OCI-LY7 (cell line): ENCODE measurements around the gene CYP46A1. TPM values are rescaled to one million over a fixed set of nuclear protein-coding genes. Genes with fewer than 3 reads are reported as not detected.

ENCODE experiments used
- BruUV-seq: library from RNA; stranded (reverse); fragments of 400-500 nt; replicated peaks from 2 replicates; lab custom pipeline; 2021; lab: Mats Ljungman, UMichigan
- CTCF ChIA-PET: fragments of 300-600 bp; sonication (Branson Sonifier 250); formaldehyde crosslinking; loops from one replicate; lab custom pipeline; 2022; ENCODE audit warnings: antibody characterized with exemption; ENCODE audit not compliant: unreplicated experiment; lab: Charles Lee
- POLR2A ChIA-PET: fragments of 300-600 bp; sonication (Branson Sonifier 250); formaldehyde crosslinking; loops from one replicate; lab custom pipeline; 2022; ENCODE audit warnings: antibody characterized with exemption; lab: Charles Lee
- DNase-seq: peaks from one replicate; pipeline ENCODE4 v3.0.0-alpha.2; 2015; ENCODE audit warnings: low spot score
- H2AFZ ChIP-seq: fragments of 200-600 bp; sonication (generic), shearing (Covaris generic); 2 replicates; pipeline ENCODE4 v1.6.1; 2014; ENCODE audit warnings: mild to moderate bottlenecking, antibody characterized with exemption, low read length, moderate library complexity
- H3K27ac ChIP-seq: fragments of 200-600 bp; sonication (generic); 2 replicates; pipeline ENCODE4 v1.5.1; 2014; ENCODE audit warnings: mixed run types, low read depth, mild to moderate bottlenecking, moderate library complexity, low read length, inconsistent platforms; ENCODE audit not compliant: poor library complexity, severe bottlenecking
- H3K36me3 ChIP-seq: fragments of 200-600 bp; sonication (generic); 2 replicates; pipeline ENCODE4 v1.6.1; 2014; ENCODE audit warnings: mild to moderate bottlenecking, antibody characterized with exemption, low read length, moderate library complexity, mixed read lengths; ENCODE audit not compliant: insufficient read depth
- H3K4me1 ChIP-seq: fragments of 200-600 bp; sonication (generic); 2 replicates; pipeline ENCODE4 v1.5.1; 2014; ENCODE audit warnings: mild to moderate bottlenecking, low read length; ENCODE audit not compliant: insufficient read depth, poor library complexity, severe bottlenecking
- H3K4me2 ChIP-seq: fragments of 200-600 bp; sonication (generic); 2 replicates; pipeline ENCODE4 v1.6.1; 2014; ENCODE audit warnings: mild to moderate bottlenecking, low read length
- H3K4me3 ChIP-seq: fragments of 200-600 bp; sonication (generic); 2 replicates; pipeline ENCODE4 v1.5.1; 2014; ENCODE audit warnings: mild to moderate bottlenecking, low read depth, low read length; ENCODE audit not compliant: poor library complexity, severe bottlenecking
- H3K79me2 ChIP-seq: fragments of 200-600 bp; sonication (generic); 2 replicates; pipeline ENCODE4 v1.6.1; 2016; ENCODE audit warnings: low read depth, mild to moderate bottlenecking, low read length, moderate library complexity, mixed read lengths; ENCODE audit not compliant: insufficient read depth
- H3K9me2 ChIP-seq: fragments of 200-600 bp; sonication (generic); 2 replicates; pipeline ENCODE4 v1.6.1; 2016; ENCODE audit warnings: mild to moderate bottlenecking, low read length, mixed read lengths; ENCODE audit not compliant: insufficient read depth
- H3K9me3 ChIP-seq: fragments of 200-600 bp; sonication (generic); 2 replicates; pipeline ENCODE4 v1.6.1; 2014; ENCODE audit warnings: mild to moderate bottlenecking, mixed run types, low read length, mixed read lengths
- H4K20me1 ChIP-seq: fragments of 200-600 bp; sonication (generic); 2 replicates; pipeline ENCODE4 v1.6.1; 2014; ENCODE audit warnings: mild to moderate bottlenecking, antibody characterized with exemption, low read length, moderate library complexity, mixed read lengths; ENCODE audit not compliant: insufficient read depth
- CTCF ChIP-seq: fragments of 200-600 bp; sonication (generic); conservative IDR thresholded peaks from 2 replicates; pipeline ENCODE4 v1.5.1; 2014; ENCODE audit warnings: mild to moderate bottlenecking, antibody characterized with exemption, low read length, moderate library complexity, mixed read lengths
- EZH2phosphoT487 ChIP-seq: fragments of 200-600 bp; sonication (generic); IDR thresholded peaks from 2 replicates; pipeline ENCODE4 v1.6.1; 2018; ENCODE audit warnings: low read depth, borderline replicate concordance, mild to moderate bottlenecking, mixed run types, antibody characterized with exemption, low read length, moderate library complexity, mixed read lengths
- intact Hi-C: fragments of 100-400 bp; cut with micrococcal nuclease; formaldehyde crosslinking; loops from one replicate; pipeline ENCODE4 v1.10.0; 2022; ENCODE audit not compliant: unreplicated experiment
- total RNA-seq, 2 experiments: library from RNA; depleted of rRNA in 1 of 2; stranded (reverse); fragments of >200 nt in 1 of 2; shearing (Covaris generic) in 1 of 2; gene quantifications; 2 replicates each; pipeline ENCODE4 v1.2.3, GENCODE V29; 2014 to 2022

The CYP46A1 gene
- total RNA-seq, 2 experiments from 2014 or later: 4.1 to 10.8 TPM

- no peaks in the 10 kb centered on the region for H3K9me2 ChIP-seq
- ChIA-PET POLR2A (interaction anchor here (0.7 kb wide), 1 partner anchor 1885 kb away, joined by 3 read pairs; no protein-coding TSS in a partner anchor), CTCF (no interaction called here)
- H3K4me2 ChIP-seq: no peak overlapping the region
- no peaks in the 10 kb centered on the region for H4K20me1 ChIP-seq
- DNase-seq: no peak
- peaks cover 6% of the 10 kb centered on the region for H3K4me1 ChIP-seq
- H3K36me3 ChIP-seq: no peaks in the 10 kb centered on the region
- H2AFZ ChIP-seq: no peak overlapping the region
- no peaks in the 10 kb centered on the region for H3K79me2 ChIP-seq
- H3K9me3 ChIP-seq: no peaks in the 10 kb centered on the region
- intact Hi-C loops: no loop called here
- no peak overlapping the region for H3K4me3 ChIP-seq
- no peak for TF ChIP-seq EZH2phosphoT487
- no peak for TF ChIP-seq CTCF
- no TSS peak for BruUV-seq
- no peak overlapping the region for H3K27ac ChIP-seq
These were observed 70.9 kb downstream of the CYP46A1 start for GRCh38 chr14:99755068-99755405.

GRCh38 chr14:99755629-99756603 lies 71.8 kb downstream of the CYP46A1 start:
- Histone ChIP-seq H3K4me2 (no peak overlapping the region), H3K9me3 (no peaks in the 10 kb centered on the region), H3K9me2 (no peaks in the 10 kb centered on the region), H3K4me1 (peaks cover 6% of the 10 kb centered on the region), H3K79me2 (no peaks in the 10 kb centered on the region), H4K20me1 (no peaks in the 10 kb centered on the region), H3K36me3 (no peaks in the 10 kb centered on the region), H3K4me3 (no peak overlapping the region), H3K27ac (no peak overlapping the region), H2AFZ (no peak overlapping the region)
- intact Hi-C loops: no loop called here
- ChIA-PET CTCF (no interaction called here), POLR2A (no interaction called here)
- BruUV-seq: no TSS peak
- TF ChIP-seq EZH2phosphoT487: no peak
- no peak for TF ChIP-seq CTCF
- no peak for DNase-seq

- no peaks in the 10 kb centered on the region for H3K9me2 ChIP-seq
- H3K27ac ChIP-seq: no peak overlapping the region
- H3K79me2 ChIP-seq: no peaks in the 10 kb centered on the region
- no peaks in the 10 kb centered on the region for H4K20me1 ChIP-seq
- H3K4me2 ChIP-seq: no peak overlapping the region
- intact Hi-C loops: no loop called here
- peaks cover 6% of the 10 kb centered on the region for H3K4me1 ChIP-seq
- CTCF ChIA-PET: no interaction called here
- no peak overlapping the region for H3K4me3 ChIP-seq
- H3K9me3 ChIP-seq: no peaks in the 10 kb centered on the region
- no peaks in the 10 kb centered on the region for H3K36me3 ChIP-seq
- no peak for TF ChIP-seq CTCF
- no peak for TF ChIP-seq EZH2phosphoT487
- DNase-seq: no peak
- POLR2A ChIA-PET: no interaction called here
- BruUV-seq: no TSS peak
- no peak overlapping the region for H2AFZ ChIP-seq
These were observed 72.7 kb downstream of the CYP46A1 start for GRCh38 chr14:99756796-99757195.
